ENCODE measurements around the gene FLYWCH1.
A peak's percentile ranks its signal among the peaks of the same experiment; 100 is the strongest.

Gene FLYWCH1, protein sequence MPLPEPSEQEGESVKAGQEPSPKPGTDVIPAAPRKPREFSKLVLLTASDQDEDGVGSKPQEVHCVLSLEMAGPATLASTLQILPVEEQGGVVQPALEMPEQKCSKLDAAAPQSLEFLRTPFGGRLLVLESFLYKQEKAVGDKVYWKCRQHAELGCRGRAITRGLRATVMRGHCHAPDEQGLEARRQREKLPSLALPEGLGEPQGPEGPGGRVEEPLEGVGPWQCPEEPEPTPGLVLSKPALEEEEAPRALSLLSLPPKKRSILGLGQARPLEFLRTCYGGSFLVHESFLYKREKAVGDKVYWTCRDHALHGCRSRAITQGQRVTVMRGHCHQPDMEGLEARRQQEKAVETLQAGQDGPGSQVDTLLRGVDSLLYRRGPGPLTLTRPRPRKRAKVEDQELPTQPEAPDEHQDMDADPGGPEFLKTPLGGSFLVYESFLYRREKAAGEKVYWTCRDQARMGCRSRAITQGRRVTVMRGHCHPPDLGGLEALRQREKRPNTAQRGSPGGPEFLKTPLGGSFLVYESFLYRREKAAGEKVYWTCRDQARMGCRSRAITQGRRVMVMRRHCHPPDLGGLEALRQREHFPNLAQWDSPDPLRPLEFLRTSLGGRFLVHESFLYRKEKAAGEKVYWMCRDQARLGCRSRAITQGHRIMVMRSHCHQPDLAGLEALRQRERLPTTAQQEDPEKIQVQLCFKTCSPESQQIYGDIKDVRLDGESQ
- long read RNA-seq, donor 1, full-length matches to known transcripts, result 4 of 4 reads
- long read RNA-seq, donor 1, partial matches to known transcripts, result 0 of 4 reads
- long read RNA-seq, donor 1, other reads (novel, unspliced or antisense), result 0 of 4 reads
- long read RNA-seq, donor 2, full-length matches to known transcripts, result 2 of 2 reads
- long read RNA-seq, donor 2, partial matches to known transcripts, result 0 of 2 reads
- long read RNA-seq, donor 2, other reads (novel, unspliced or antisense), result 0 of 2 reads
- long read RNA-seq, donor 3, partial matches to known transcripts, result 0 of 2 reads
- long read RNA-seq, donor 3, other reads (novel, unspliced or antisense), result 0 of 2 reads
- long read RNA-seq, donor 4, full-length matches to known transcripts, result 1 of 1 reads
- long read RNA-seq, donor 4, partial matches to known transcripts, result 0 of 1 reads
- long read RNA-seq, donor 4, other reads (novel, unspliced or antisense), result 0 of 1 reads
- long read RNA-seq, donor 5, full-length matches to known transcripts, result 4 of 4 reads
- long read RNA-seq, donor 5, partial matches to known transcripts, result 0 of 4 reads
- long read RNA-seq, donor 5, other reads (novel, unspliced or antisense), result 0 of 4 reads
- long read RNA-seq, donor 6, full-length matches to known transcripts, result 2 of 2 reads
- long read RNA-seq, donor 6, partial matches to known transcripts, result 0 of 2 reads
- long read RNA-seq, donor 6, other reads (novel, unspliced or antisense), result 0 of 2 reads
- long read RNA-seq, donor 7, result 0 reads
- long read RNA-seq, donor 8, full-length matches to known transcripts, result 6 of 6 reads
- long read RNA-seq, donor 8, partial matches to known transcripts, result 0 of 6 reads
- long read RNA-seq, donor 8, other reads (novel, unspliced or antisense), result 0 of 6 reads

- peak; percentile 88 for DNase-seq
Measured at GRCh38 chr16:2911638-2912329, at the start of gene FLYWCH1. FLYWCH1 (plus strand) TSS chr16:2911931; CDS start chr16:2929686, 17,755 bp downstream.

GRCh38 chr16:2865651-2866050, 46.1 kb upstream of the FLYWCH1 start:
- no peak for DNase-seq

DNA sequence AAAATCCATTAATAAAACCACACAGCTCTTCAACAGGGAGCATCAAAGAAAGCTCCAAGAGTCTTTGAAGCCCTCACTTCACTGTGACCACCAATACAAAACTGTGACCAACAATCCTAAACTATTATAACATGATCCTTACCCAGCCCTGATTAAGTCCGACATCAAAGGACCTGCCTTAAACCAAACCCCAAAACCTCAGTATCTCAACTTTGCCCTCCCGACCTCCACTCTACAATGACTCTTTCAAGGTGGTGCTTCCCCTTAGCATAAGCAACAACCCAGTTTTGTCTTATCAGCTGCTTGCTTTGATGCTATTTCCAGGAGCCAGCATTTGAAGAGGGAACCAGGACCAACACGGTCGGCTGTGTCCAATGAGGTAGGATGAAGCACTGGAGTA, 45.3 kb upstream of the FLYWCH1 start:
- no peak for DNase-seq

DNA sequence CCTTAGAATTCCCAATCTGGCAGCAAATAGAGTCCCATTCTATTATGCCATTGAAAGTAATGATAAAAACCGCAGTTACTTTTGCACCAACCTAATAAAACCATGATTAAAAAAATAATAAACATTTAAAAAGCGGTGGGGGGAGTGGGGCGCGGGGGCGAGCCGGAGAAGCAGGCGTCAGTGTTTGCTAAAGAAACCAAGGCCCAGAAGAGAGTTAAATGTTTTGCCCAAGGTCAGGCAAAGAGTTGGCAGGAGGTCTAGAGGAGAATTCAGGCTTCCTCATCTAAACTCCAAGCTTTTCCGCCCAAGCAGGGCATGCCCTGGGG, 44.1 kb upstream of the FLYWCH1 start:
- no peak for DNase-seq

DNA sequence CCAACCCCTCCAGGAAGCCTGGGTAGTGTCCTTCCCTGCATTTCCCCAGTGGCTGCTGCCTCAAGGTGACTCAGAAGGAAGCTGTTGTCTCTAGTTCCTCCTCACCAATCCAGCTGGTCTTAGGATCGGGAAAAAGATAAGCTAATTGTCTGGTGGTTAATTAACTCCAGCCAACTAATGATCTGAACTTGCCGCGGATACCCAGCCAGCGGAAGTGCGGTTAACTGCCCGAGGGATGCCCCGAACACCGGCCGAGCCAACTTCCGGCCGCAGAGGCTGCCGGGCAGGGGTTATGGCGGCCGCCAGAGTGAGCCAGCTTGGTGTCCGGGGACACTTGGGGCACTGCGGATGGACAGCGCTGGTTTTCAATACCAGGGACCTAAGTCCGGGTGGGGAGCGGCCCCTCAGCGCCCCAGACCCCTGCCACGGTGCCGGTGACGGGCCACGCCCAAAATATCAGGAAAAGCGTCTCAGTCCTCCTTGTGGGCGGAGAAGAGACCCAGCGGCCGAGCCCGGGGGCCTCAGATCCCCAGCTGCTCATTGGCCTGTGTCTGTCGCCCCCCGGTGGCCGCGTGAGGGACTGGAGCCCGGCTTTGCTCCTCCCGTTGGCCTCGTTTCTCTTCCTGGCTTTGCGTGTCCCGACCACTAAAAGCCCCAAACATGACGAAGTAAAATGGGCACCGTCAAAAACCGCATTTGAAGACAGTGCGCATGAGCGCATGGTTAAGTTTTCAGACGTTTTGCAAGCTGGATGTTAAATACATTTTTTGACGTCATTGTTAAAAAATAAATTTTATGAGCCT, 43.5 kb upstream of the FLYWCH1 start:
- peak; percentile 98 for DNase-seq

GRCh38 chr16:2871926-2872325, 39.8 kb upstream of the FLYWCH1 start:
- DNase-seq, result no peak

- no peak for DNase-seq
Measured at GRCh38 chr16:2874032-2874911, 37.5 kb upstream of the FLYWCH1 start.

- peak; percentile 68 for DNase-seq
Measured at GRCh38 chr16:2874912-2875362, 36.8 kb upstream of the FLYWCH1 start.

DNA sequence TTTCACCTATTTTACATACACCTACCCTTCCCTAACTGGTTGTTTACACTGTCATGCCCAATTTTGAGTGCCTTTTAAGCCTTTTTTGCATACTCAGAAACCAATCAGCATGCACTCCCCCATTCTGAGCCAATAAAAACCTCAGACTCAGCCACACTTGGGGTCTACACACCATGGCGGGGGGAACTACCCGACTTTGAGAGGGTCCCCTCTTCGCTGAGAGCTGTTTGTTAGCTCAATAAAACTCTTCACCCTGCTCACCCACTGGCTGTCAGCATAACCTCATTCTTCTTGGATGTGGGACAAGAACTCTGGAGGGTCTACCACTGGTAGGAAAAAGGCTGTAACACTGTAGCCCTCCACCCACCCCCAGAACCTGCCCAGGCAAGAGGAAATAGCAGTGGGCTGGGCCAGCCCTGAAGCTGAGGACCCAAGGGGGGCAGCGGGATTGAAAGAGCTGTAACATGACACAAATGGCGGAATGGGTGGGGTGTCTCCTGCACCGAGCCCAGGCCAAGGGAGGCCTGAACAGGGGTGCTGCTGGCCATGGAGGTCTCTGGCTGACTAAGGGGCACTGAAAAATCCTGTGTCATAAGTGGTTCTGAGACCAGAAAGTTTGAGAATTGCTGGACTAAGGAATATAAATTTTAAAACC, 31.8 kb upstream of the FLYWCH1 start:
- DNase-seq, result no peak

GRCh38 chr16:2881783-2882649, 29.7 kb upstream of the FLYWCH1 start:
- peak; percentile 61 for DNase-seq

DNA sequence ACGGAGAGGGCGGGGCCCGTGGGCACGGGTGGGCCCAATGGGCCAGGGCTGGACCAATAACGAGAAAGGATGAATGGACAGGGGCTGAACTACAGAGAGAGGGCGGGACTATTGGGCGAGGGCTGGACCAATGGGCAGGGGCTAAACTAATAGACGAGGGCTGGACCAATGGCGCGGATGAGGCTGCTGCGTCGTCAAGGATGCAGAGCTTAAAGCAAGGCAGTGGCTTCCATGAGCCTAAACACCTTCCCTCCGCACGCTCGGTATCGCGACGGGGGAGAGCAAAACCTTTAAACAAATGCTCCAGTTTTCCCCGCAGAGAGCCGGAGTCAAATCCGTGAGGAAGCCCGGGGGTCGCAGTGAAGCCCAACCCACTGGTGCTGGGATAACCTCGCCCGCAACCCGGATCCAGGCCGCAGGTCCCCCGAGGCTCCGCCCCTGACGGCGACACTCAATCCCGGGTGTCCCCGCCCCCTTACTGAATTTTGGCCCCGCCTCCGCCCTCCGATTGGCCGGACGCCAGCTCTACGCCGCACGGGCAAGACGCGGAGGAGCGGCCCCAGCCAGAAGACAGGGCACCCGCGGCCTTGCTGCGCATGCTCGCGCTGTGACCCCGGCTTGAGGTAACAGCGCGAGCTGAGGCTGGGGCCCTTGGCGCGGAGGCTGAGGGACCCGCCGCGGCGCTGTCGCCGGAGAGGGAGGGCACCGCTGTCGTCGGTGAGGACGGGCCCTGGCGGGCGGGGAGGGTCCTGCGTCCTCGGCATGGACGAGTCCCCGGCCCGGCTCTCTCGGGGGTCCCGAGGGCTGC, 28.9 kb upstream of the FLYWCH1 start, which contains the start of gene FLYWCH2:
FLYWCH2 (plus strand) TSS at position 566 of the 808 bp plus-strand sequence. CDS start 13,235 bp downstream, outside the sequence.
- peak; percentile 100 for DNase-seq

DNA sequence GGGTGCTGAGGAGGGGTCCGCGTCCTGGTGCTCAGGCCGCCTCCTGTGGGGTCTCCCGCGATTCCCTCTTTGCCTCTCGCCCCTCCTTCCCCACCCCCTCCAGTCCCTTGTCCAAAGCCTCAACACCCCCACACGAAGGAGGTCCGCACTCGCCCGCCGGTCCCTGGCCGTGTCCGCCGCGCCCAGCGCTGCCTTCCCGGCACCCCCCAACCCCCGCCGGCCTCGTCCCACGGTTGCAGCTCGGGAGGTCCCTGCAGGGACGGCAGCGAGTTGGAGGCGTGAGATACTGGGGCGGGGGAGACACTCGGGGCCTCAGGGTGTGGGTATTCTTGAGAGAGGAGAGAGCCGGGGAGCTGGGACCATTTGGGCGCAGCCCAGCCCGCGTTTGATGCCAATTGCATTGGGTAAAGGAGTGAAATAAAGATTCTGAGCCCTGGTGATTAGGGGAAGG, 28.2 kb upstream of the FLYWCH1 start:
- DNase-seq, result no peak

- no peak for DNase-seq
Measured at GRCh38 chr16:2884041-2884451, 27.7 kb upstream of the FLYWCH1 start.

GRCh38 chr16:2894231-2894630, 17.5 kb upstream of the FLYWCH1 start:
- DNase-seq, result no peak

- no peak for DNase-seq
Measured at GRCh38 chr16:2895813-2896212, 15.9 kb upstream of the FLYWCH1 start.

DNA sequence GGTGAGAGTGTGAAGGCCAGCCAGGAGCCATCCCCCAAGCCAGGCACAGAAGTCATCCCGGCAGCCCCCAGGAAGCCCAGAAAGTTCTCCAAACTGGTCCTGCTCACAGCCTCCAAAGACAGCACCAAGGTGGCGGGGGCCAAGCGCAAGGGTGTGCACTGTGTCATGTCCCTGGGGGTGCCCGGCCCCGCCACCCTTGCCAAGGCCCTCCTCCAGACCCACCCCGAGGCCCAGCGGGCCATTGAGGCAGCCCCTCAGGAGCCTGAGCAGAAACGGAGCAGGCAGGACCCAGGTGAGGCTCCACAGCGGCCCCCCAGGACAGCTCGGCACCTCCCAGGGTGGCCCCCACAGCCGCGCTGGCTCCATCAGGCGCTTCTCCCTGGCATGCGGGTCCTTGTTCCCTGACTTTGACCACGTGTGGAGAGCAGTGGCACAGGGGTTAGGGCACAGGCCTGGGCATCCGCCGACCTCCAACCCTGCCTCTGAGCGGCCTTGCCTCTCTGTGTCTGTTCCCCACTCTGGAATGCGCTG, 15.2 kb upstream of the FLYWCH1 start:
- DNase-seq, result no peak

All from right kidney (tissue), 9 donors.